IPS-15b (cell line): ENCODE results near the gene FBXL20.
"Not testable (repeated sequence)": the region's sequence is repeated elsewhere in the genome, so short reads cannot be mapped to it uniquely, and the experiment has no call there.

Source experiments
- H3K27me3 ChIP-seq: one replicate; pipeline ENCODE4 v1.6.1; 2013; ENCODE audit warnings: low read length; ENCODE audit not compliant: control insufficient read depth, insufficient read depth
- H3K36me3 ChIP-seq: one replicate; pipeline ENCODE4 v1.6.1; 2013; ENCODE audit warnings: low read length; ENCODE audit not compliant: control insufficient read depth, insufficient read depth
- H3K4me1 ChIP-seq: one replicate; pipeline ENCODE4 v1.6.1; 2013; ENCODE audit warnings: mild to moderate bottlenecking, low read length; ENCODE audit not compliant: control insufficient read depth, insufficient read depth
- H3K4me3 ChIP-seq: one replicate; pipeline ENCODE4 v1.5.1; 2013; ENCODE audit warnings: low read depth, low read length
- H3K9ac ChIP-seq: one replicate; pipeline ENCODE4 v1.6.1; 2013; ENCODE audit warnings: low read depth, mild to moderate bottlenecking, low read length
- H3K9me3 ChIP-seq: one replicate; pipeline ENCODE4 v1.6.1; 2013; ENCODE audit warnings: mild to moderate bottlenecking, low read length; ENCODE audit not compliant: control insufficient read depth, insufficient read depth

Gene FBXL20

GRCh38 chr17:39276113-39276512, 125.3 kb downstream of the FBXL20 start:
- Histone ChIP-seq H3K27me3 (no peaks in the 10 kb centered on the region), H3K9ac (no peak overlapping the region)

DNA sequence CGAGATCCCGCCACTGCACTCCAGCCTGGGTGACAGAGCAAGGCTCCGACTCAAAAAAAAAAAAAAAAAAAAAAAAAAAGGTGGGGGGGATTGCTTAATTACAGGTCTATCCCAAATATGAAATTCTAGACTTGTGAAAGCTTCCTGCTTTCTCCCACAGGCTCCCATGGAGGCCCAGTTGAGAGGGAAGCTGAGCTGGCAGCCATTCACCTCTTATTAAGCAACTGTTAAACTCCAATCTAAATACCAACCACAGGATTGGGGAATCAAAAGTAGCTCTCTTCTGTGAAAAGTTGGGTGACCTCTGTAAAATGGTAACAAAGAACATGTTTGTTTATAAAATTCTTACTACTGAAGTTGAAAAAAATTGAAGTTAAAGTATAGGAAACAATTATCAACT, 129.9 kb downstream of the FBXL20 start:
- Histone ChIP-seq H3K4me1 (no peaks in the 10 kb centered on the region), H3K9ac (no peak overlapping the region), H3K27me3 (no peaks in the 10 kb centered on the region), H3K9me3 (no peaks in the 10 kb centered on the region), H3K36me3 (no peaks in the 10 kb centered on the region), H3K4me3 (no peak overlapping the region)

More at GRCh38 chr17:39276113-39276512, 125.3 kb downstream of the FBXL20 start:
- Histone ChIP-seq H3K36me3 (no peaks in the 10 kb centered on the region), H3K9me3 (no peaks in the 10 kb centered on the region), H3K4me1 (peaks cover 1% of the 10 kb centered on the region), H3K4me3 (no peak overlapping the region)

GRCh38 chr17:39270923-39271322, 130.5 kb downstream of the FBXL20 start:
- no peak overlapping the region for H3K4me3 ChIP-seq
- H3K9me3 ChIP-seq: no peaks in the 10 kb centered on the region
- no peaks in the 10 kb centered on the region for H3K36me3 ChIP-seq
- H3K27me3 ChIP-seq: no peaks in the 10 kb centered on the region
- no peaks in the 10 kb centered on the region for H3K4me1 ChIP-seq
- no peak overlapping the region for H3K9ac ChIP-seq

- Histone ChIP-seq H3K27me3 (no peaks in the 10 kb centered on the region), H3K9ac (no peak overlapping the region), H3K4me3 (no peak overlapping the region), H3K36me3 (no peaks in the 10 kb centered on the region), H3K4me1 (no peaks in the 10 kb centered on the region), H3K9me3 (no peaks in the 10 kb centered on the region)
Observed at GRCh38 chr17:39264119-39264518, 137.3 kb downstream of the FBXL20 start.

GRCh38 chr17:39261286-39261685, 140.1 kb downstream of the FBXL20 start:
- no peak overlapping the region for H3K9ac ChIP-seq
- H3K4me1 ChIP-seq: no peaks in the 10 kb centered on the region
- no peaks in the 10 kb centered on the region for H3K9me3 ChIP-seq
- no peaks in the 10 kb centered on the region for H3K27me3 ChIP-seq
- H3K4me3 ChIP-seq: no peak overlapping the region
- H3K36me3 ChIP-seq: no peaks in the 10 kb centered on the region

DNA sequence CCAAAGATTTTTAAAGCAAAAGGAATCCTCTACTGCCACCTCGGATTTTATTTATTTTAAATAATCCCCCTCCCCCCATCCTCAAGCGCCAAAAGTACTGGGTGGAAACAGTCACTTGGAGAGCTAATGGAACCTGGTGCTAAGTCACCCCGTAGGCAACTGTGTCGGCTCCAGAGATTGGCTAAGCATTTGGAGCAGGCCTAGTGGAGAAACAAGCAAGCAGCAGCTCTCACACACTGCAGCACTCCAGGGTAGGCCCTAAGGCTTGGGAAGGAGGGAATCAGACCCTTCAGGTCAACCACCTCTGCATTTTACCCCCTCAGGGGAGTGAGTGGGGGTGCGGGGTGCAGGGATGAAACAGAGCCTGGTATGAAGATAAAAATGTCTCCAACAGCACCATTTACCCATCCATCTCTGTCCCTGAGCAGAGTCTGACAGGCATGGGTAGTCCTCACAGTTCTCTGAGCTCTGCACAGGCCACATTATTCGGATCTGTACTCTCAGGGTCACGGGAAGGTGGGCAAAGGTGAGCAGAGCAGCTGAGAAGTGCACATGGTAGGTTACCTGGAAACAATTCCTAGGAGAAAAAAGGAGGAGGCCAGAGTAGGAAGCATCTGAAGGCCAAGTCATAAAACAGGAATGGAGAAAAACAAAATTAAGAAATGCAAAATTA, 148.5 kb downstream of the FBXL20 start:
- Histone ChIP-seq H3K4me3 (no peak overlapping the region), H3K9ac (no peak overlapping the region), H3K27me3 (no peaks in the 10 kb centered on the region), H3K9me3 (no peaks in the 10 kb centered on the region), H3K36me3 (no peaks in the 10 kb centered on the region), H3K4me1 (peaks cover 7% of the 10 kb centered on the region)

GRCh38 chr17:39251997-39252396, 149.4 kb downstream of the FBXL20 start:
- Histone ChIP-seq H3K4me1 (peaks cover 7% of the 10 kb centered on the region), H3K4me3 (no peak overlapping the region), H3K27me3 (no peaks in the 10 kb centered on the region), H3K36me3 (no peaks in the 10 kb centered on the region), H3K9me3 (no peaks in the 10 kb centered on the region), H3K9ac (no peak overlapping the region)

- not testable (repeated sequence) for H3K4me3 ChIP-seq, H3K9ac ChIP-seq, H3K4me1 ChIP-seq, H3K27me3 ChIP-seq, H3K36me3 ChIP-seq, H3K9me3 ChIP-seq
Observed at GRCh38 chr17:39250076-39250475, 151.3 kb downstream of the FBXL20 start.

- Histone ChIP-seq H3K27me3 (no peaks in the 10 kb centered on the region), H3K4me1 (peaks cover 5% of the 10 kb centered on the region), H3K9me3 (no peaks in the 10 kb centered on the region), H3K4me3 (no peak overlapping the region), H3K36me3 (no peaks in the 10 kb centered on the region), H3K9ac (no peak overlapping the region)
Observed at GRCh38 chr17:39246274-39246673, 155.2 kb downstream of the FBXL20 start.

DNA sequence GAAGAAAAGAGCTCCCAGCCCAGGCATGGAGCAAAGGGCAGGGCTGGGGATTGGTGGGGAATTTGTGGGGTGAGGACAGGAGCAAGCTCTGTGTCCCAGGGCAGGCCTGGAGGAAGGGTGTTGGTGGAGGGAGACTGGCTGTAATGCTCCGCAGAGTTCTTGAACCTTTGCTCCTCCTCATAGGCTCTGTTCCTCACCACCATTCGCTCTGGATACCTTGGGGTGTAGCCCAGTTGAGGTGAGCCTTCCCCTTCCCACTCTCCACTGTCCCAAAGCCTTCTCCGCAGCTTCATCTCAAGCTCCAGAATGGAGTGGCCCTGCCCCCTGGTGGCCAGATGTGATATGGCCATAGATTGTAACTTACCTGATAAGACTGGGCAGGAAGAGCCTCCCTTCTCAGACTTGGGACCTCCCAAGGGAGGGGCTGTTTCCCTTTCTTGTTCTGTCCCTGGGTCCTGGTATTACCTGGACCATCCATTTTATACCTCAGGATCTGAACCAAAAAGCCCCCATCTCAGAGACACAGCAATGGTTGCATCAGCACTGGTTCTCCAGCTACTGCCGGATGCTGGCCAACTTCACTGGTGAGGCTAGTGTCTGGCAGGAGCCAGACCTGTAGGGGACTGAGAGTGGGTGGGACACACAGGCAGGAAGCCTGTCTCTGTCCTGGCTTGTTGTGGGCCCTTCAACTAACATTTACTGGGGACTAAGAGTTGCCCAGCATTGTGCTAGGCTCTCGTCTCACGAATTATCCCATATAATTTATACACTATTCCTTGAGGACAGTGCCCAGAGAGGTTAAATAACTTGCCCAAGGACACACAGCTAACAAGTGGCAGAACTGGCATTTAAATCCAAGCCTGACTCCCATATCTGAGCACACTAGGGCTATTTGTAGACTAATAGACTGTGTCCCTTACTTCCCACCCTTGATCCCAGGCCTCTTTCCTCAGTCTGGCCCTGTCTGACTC, 156.5 kb downstream of the FBXL20 start:
- Histone ChIP-seq H3K9me3 (no peaks in the 10 kb centered on the region), H3K27me3 (no peaks in the 10 kb centered on the region), H3K36me3 (no peaks in the 10 kb centered on the region), H3K9ac (no peak overlapping the region), H3K4me3 (no peak overlapping the region), H3K4me1 (peaks cover 7% of the 10 kb centered on the region)

DNA sequence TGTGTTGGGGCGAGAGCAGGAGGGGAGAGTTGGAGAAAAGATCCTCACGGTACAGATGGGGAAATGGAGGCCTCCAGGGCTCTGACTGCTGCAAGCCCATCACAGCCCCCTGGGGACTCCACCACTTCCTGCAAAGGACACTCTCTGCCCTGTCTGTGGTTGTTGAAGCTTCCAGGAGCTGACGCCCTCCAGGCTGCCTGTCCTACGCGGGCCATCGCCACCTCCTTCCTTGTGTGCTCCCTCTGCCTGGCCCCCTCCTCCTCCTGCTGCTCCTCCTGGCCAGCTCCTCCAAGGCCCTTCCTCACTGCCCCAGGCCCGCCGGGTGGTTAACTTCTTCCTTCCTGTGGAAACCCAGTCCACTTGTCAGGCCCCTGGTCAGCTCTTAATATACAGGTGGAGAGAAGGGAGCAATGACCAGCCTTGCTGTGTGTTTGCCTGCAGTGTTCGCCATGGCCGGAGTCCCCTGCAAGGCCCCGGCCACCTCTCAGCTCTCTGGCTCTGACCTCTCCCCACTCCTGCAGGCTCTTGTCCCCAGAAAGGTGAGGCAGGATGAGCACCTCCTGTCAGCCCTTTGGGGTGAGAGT, 157.3 kb downstream of the FBXL20 start:
- H3K36me3 ChIP-seq: no peaks in the 10 kb centered on the region
- H3K4me1 ChIP-seq: peaks cover 9% of the 10 kb centered on the region
- no peaks in the 10 kb centered on the region for H3K27me3 ChIP-seq
- H3K4me3 ChIP-seq: no peak overlapping the region
- H3K9ac ChIP-seq: no peak overlapping the region
- H3K9me3 ChIP-seq: no peaks in the 10 kb centered on the region
